ENCODE results near the gene DOC2B.
A peak's percentile ranks its signal among the peaks of the same experiment; 100 is the strongest.
"Not testable (repeated sequence)": the region's sequence is repeated elsewhere in the genome, so short reads cannot be mapped to it uniquely, and the experiment has no call there.

DOC2B gene

DNA sequence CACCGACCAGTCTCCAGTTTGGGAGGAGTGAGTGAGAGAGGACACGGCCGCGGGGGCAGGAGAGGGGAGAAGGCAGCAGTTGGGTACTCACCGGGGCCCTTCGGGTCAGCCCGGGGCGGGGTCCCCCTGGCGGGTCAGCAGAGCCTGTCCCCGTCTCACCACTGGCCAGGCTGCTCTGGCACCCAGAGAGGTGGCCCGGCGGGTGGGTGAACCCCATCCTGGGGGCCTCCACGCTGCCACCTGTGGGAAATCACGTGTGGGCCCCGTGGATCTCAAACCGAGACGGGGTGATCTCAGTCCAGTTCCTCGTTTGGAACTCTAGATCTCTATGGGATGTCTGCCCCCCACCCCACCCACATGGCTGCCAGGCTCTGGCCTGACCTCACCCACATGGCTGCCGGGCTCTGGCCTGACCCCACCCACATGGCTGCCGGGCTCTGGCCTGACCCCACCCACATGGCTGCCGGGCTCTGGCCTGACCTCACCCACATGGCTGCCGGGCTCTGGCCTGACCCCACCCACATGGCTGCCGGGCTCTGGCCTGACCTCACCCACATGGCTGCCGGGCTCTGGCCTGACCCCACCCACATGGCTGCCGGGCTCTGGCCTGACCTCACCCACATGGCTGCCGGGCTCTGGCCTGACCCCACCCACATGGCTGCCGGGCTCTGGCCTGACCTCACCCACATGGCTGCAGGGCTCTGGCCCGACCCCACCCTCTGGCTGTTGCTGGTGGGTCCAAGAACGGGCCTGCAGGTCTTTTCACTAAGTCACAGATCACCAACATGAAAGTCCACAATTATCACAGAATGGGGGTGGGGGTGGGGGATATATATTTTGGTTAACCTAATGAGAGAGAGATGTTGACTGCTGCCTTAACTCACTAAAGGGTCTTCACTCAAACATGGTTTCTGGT, 34.4 kb upstream of the DOC2B start:
- CTCF ChIA-PET; H3K36me3 ChIP-seq (ENCODE audit: control insufficient read depth in 2 of 2, insufficient read depth in 1 of 2, low read length in 2 of 2); POLR2A ChIA-PET; H3K9me3 ChIP-seq (ENCODE audit: control insufficient read depth, insufficient read depth, low read depth, low read length); H3K4me1 ChIP-seq (ENCODE audit: control insufficient read depth, insufficient read depth, low read length): not testable (repeated sequence)
- TF ChIP-seq YY2 (tag by site-specific recombination; IDR thresholded peaks at IDR 0.05) = 0 out of 2 replicates have a peak, but pooled peaks have one; percentile 15
- TF ChIP-seq TRIM28 (IDR thresholded peaks at IDR 0.05; ENCODE audit: borderline replicate concordance, low read length) = peak; percentile 56; the same call in 1 of the 2 replicates
- TF ChIP-seq ZIC2 (tag by site-specific recombination; IDR thresholded peaks at IDR 0.05) = 0 out of 2 replicates have a peak, but pooled peaks have one; percentile 15
- TF ChIP-seq, protein P1, sequence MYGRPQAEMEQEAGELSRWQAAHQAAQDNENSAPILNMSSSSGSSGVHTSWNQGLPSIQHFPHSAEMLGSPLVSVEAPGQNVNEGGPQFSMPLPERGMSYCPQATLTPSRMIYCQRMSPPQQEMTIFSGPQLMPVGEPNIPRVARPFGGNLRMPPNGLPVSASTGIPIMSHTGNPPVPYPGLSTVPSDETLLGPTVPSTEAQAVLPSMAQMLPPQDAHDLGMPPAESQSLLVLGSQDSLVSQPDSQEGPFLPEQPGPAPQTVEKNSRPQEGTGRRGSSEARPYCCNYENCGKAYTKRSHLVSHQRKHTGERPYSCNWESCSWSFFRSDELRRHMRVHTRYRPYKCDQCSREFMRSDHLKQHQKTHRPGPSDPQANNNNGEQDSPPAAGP (tag by site-specific recombination; IDR thresholded peaks at IDR 0.05) = peak; percentile 25; the same call in 1 of the 2 replicates
- peak; percentile 75 for TF ChIP-seq YY1 (tag by site-specific recombination; IDR thresholded peaks at IDR 0.05)
- TF ChIP-seq ZNF335 (tag by site-specific recombination; conservative IDR thresholded peaks at IDR 0.05) = peak; percentile 79
- TF ChIP-seq ZSCAN30 (tag by site-specific recombination; IDR thresholded peaks at IDR 0.05) = peak; percentile 30; the same call in 1 of the 2 replicates
- TF ChIP-seq GLIS1 (tag by site-specific recombination; IDR thresholded peaks at IDR 0.05) = peak; percentile 11; the same call in 1 of the 2 replicates
- TF ChIP-seq, protein P2, sequence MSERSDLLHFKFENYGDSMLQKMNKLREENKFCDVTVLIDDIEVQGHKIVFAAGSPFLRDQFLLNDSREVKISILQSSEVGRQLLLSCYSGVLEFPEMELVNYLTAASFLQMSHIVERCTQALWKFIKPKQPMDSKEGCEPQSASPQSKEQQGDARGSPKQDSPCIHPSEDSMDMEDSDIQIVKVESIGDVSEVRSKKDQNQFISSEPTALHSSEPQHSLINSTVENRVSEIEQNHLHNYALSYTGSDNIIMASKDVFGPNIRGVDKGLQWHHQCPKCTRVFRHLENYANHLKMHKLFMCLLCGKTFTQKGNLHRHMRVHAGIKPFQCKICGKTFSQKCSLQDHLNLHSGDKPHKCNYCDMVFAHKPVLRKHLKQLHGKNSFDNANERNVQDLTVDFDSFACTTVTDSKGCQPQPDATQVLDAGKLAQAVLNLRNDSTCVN (tag by site-specific recombination; optimal IDR thresholded peaks at IDR 0.05) = peak; percentile 11
- 0 out of 2 replicates have a peak, but pooled peaks have one; percentile 8 for TF ChIP-seq EGR2 (tag by site-specific recombination; IDR thresholded peaks at IDR 0.05; ENCODE audit: low read depth)
- TF ChIP-seq, protein P3, sequence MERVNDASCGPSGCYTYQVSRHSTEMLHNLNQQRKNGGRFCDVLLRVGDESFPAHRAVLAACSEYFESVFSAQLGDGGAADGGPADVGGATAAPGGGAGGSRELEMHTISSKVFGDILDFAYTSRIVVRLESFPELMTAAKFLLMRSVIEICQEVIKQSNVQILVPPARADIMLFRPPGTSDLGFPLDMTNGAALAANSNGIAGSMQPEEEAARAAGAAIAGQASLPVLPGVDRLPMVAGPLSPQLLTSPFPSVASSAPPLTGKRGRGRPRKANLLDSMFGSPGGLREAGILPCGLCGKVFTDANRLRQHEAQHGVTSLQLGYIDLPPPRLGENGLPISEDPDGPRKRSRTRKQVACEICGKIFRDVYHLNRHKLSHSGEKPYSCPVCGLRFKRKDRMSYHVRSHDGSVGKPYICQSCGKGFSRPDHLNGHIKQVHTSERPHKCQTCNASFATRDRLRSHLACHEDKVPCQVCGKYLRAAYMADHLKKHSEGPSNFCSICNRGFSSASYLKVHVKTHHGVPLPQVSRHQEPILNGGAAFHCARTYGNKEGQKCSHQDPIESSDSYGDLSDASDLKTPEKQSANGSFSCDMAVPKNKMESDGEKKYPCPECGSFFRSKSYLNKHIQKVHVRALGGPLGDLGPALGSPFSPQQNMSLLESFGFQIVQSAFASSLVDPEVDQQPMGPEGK (tag by site-specific recombination; IDR thresholded peaks at IDR 0.05) = 0 out of 2 replicates have a peak, but pooled peaks have one; percentile 12
- H3K4me3 ChIP-seq (ENCODE audit: low read depth, low read length) = peak overlapping the region; percentile 15
- H3K27ac ChIP-seq (ENCODE audit: extremely low read depth, low read depth, low read length) = peak overlapping the region; percentile 56; the same call in 1 of the 2 replicates

GRCh38 chr17:214881-215331, 33.5 kb upstream of the DOC2B start:
- ChIA-PET CTCF (no interaction called here), POLR2A (no interaction called here)
- H3K36me3 ChIP-seq (ENCODE audit: control insufficient read depth in 2 of 2, insufficient read depth in 1 of 2, low read length in 2 of 2) = peaks cover 0 to 7% of the 10 kb centered on the region in 2 experiments; a peak in 1 of 3 replicates
- H3K9me3 ChIP-seq (ENCODE audit: control insufficient read depth, insufficient read depth, low read depth, low read length) = no peaks in the 10 kb centered on the region
- H3K27ac ChIP-seq (ENCODE audit: extremely low read depth, low read depth, low read length) = no peak overlapping the region
- H3K4me1 ChIP-seq (ENCODE audit: control insufficient read depth, insufficient read depth, low read length) = 0 out of 2 replicates have a peak, but pooled peaks cover 2% of the 10 kb centered on the region
- no peak overlapping the region for H3K4me3 ChIP-seq (ENCODE audit: low read depth, low read length)
- TF ChIP-seq ZNF701 (tag by site-specific recombination; IDR thresholded peaks at IDR 0.05) (no peak), ZNF266 (tag by site-specific recombination; IDR thresholded peaks at IDR 0.05; ENCODE audit: low read depth) (no peak)

DNA sequence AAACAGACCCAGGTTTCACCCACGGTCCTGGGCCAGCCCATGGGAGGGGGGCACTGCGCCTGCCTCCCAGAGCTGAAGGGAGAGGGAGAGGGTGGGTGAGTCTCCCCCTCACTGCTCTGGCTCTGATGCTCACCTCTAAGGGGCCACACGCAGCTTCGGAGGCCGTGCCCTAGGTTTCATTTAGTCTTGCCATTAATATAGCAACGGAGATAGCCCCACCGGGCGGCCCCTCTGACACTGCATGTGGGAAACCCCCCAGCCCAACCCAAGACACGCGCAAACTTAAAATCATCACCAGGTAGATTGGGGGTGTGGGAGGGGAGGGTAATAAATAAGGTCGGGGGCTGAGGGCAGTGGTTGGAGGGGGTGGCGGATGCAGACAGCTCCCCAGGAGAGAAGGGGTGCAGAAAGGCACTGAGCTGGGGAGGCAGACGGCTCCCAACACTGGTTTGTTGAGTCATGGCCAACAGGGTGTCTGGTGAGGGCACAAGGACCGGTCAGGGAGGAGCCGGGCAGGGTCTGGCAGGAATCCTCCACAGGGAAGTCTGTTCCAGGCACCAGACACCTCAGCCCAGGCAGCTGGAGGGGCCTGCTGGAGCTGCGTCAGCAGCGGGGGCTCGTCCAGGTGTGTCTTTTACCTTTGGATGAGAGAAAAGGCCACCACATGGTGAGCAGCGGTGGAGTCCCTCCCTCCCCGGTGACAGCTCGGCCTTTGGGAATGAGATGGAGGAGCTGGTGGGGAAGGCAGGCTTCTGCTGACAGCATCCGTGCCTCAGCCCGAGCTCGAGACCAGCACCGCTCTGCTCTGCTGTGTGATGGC, 32.0 kb upstream of the DOC2B start:
- H3K9me3 ChIP-seq (ENCODE audit: control insufficient read depth, insufficient read depth, low read depth, low read length) = no peaks in the 10 kb centered on the region
- CTCF ChIA-PET = interaction anchor here (0.6 kb wide), 1 partner anchor 7 kb away, joined by 3 read pairs; no protein-coding TSS in a partner anchor
- POLR2A ChIA-PET = no interaction called here
- H3K27ac ChIP-seq (ENCODE audit: extremely low read depth, low read depth, low read length) = no peak overlapping the region
- no peak overlapping the region for H3K4me3 ChIP-seq (ENCODE audit: low read depth, low read length)
- H3K4me1 ChIP-seq (ENCODE audit: control insufficient read depth, insufficient read depth, low read length) = 0 out of 2 replicates have a peak, but pooled peaks cover 2% of the 10 kb centered on the region
- H3K36me3 ChIP-seq (ENCODE audit: control insufficient read depth in 2 of 2, insufficient read depth in 1 of 2, low read length in 2 of 2) = peaks cover 0 to 7% of the 10 kb centered on the region in 2 experiments; a peak in 1 of 3 replicates
- TF ChIP-seq ZNF248 (tag by site-specific recombination; IDR thresholded peaks at IDR 0.05) = no peak
- no peak for TF ChIP-seq ZSCAN16 (tag by site-specific recombination; IDR thresholded peaks at IDR 0.05)
- TF ChIP-seq ZNF138 (tag by site-specific recombination; IDR thresholded peaks at IDR 0.05; ENCODE audit: borderline replicate concordance) = no peak
- no peak for TF ChIP-seq ZSCAN18 (tag by site-specific recombination; IDR thresholded peaks at IDR 0.05)
- TF ChIP-seq ZNF560 (tag by site-specific recombination; IDR thresholded peaks at IDR 0.05; ENCODE audit: borderline replicate concordance) = no peak
- TF ChIP-seq ZBTB17 (tag by site-specific recombination; IDR thresholded peaks at IDR 0.05) = no peak
- no peak for TF ChIP-seq ZNF670 (tag by site-specific recombination; IDR thresholded peaks at IDR 0.05; ENCODE audit: low read depth)
- no peak for TF ChIP-seq KLF1 (tag by site-specific recombination; IDR thresholded peaks at IDR 0.05)
- no peak for TF ChIP-seq ZBTB7A (tag by site-specific recombination; IDR thresholded peaks at IDR 0.05; ENCODE audit: low read depth)

Measured in HEK293 (cell line).